ENCODE results near the gene BAK1. TPM values are rescaled to one million over a fixed set of nuclear protein-coding genes. Genes with fewer than 3 reads are reported as not detected.

Gene BAK1
- polyA plus RNA-seq, 1 experiment, result 24.5 TPM

GRCh38 chr6:33622456-33623431, 42.7 kb upstream of the BAK1 start:
- POLR2A ChIA-PET, result no interaction called here
- H3K4me3 ChIP-seq (ENCODE audit: low read depth, low read length), result peak overlapping the region; percentile 62

GRCh38 chr6:33621711-33622388, 41.8 kb upstream of the BAK1 start:
- TF ChIP-seq, protein P1, sequence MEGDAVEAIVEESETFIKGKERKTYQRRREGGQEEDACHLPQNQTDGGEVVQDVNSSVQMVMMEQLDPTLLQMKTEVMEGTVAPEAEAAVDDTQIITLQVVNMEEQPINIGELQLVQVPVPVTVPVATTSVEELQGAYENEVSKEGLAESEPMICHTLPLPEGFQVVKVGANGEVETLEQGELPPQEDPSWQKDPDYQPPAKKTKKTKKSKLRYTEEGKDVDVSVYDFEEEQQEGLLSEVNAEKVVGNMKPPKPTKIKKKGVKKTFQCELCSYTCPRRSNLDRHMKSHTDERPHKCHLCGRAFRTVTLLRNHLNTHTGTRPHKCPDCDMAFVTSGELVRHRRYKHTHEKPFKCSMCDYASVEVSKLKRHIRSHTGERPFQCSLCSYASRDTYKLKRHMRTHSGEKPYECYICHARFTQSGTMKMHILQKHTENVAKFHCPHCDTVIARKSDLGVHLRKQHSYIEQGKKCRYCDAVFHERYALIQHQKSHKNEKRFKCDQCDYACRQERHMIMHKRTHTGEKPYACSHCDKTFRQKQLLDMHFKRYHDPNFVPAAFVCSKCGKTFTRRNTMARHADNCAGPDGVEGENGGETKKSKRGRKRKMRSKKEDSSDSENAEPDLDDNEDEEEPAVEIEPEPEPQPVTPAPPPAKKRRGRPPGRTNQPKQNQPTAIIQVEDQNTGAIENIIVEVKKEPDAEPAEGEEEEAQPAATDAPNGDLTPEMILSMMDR (IDR thresholded peaks at IDR 0.05; ENCODE audit: insufficient read depth, low read depth, low read length), result no peak
- no peak for DNase-seq (ENCODE audit: low read depth)
- Histone ChIP-seq H3K4me3 (ENCODE audit: low read depth, low read length) (peak overlapping the region; percentile 62), H3K27me3 (ENCODE audit: control insufficient read depth, insufficient read depth, low read length) (no peaks in the 10 kb centered on the region), H3K36me3 (ENCODE audit: control insufficient read depth, insufficient read depth, low read length) (peaks cover 5% of the 10 kb centered on the region)
- CTCF ChIA-PET, result interaction anchor here (0.6 to 3.2 kb wide), 11 partner anchors 11 to 1054 kb away, joined by 3 to 14 read pairs (median 4); no protein-coding TSS in a partner anchor
- POLR2A ChIA-PET, result no interaction called here

More at GRCh38 chr6:33622456-33623431, 42.7 kb upstream of the BAK1 start:
- DNase-seq (ENCODE audit: low read depth), result no peak
- TF ChIP-seq, protein P1 (IDR thresholded peaks at IDR 0.05; ENCODE audit: insufficient read depth, low read depth, low read length), result no peak
- no peaks in the 10 kb centered on the region for H3K27me3 ChIP-seq (ENCODE audit: control insufficient read depth, insufficient read depth, low read length)
- CTCF ChIA-PET, result interaction anchor here (0.6 to 3.2 kb wide), 11 partner anchors 10 to 1054 kb away, joined by 3 to 14 read pairs (median 4); no protein-coding TSS in a partner anchor
- peaks cover 5% of the 10 kb centered on the region for H3K36me3 ChIP-seq (ENCODE audit: control insufficient read depth, insufficient read depth, low read length)

GRCh38 chr6:33620856-33621710, 41.0 kb upstream of the BAK1 start, which contains the start of gene ITPR3:
TSS of gene ITPR3 (plus strand) at chr6:33621322. CDS start at chr6:33621603, 281 bp downstream.
- CTCF ChIA-PET, result interaction anchor here (1.0 to 3.4 kb wide), 11 partner anchors 11 to 80 kb away, joined by 3 to 14 read pairs (median 7); no protein-coding TSS in a partner anchor
- Histone ChIP-seq H3K27me3 (ENCODE audit: control insufficient read depth, insufficient read depth, low read length) (no peaks in the 10 kb centered on the region), H3K36me3 (ENCODE audit: control insufficient read depth, insufficient read depth, low read length) (peaks cover 3% of the 10 kb centered on the region), H3K4me3 (ENCODE audit: low read depth, low read length) (peak within 1 kb of the TSS; percentile 62)
- POLR2A ChIA-PET, result interaction anchor here (0.6 kb wide), 1 partner anchor 151 kb away, joined by 5 read pairs; no protein-coding TSS in a partner anchor
- TF ChIP-seq, protein P1 (IDR thresholded peaks at IDR 0.05; ENCODE audit: insufficient read depth, low read depth, low read length), result no peak
- DNase-seq (ENCODE audit: low read depth), result no peak

GRCh38 chr6:33620158-33620855, 40.2 kb upstream of the BAK1 start:
- ChIA-PET POLR2A (interaction anchor here (0.6 kb wide), 1 partner anchor 151 kb away, joined by 5 read pairs; no protein-coding TSS in a partner anchor), CTCF (interaction anchor here (1.1 to 3.4 kb wide), 6 partner anchors 9 to 81 kb away, joined by 3 to 14 read pairs (median 10); no protein-coding TSS in a partner anchor)
- H3K36me3 ChIP-seq (ENCODE audit: control insufficient read depth, insufficient read depth, low read length), result peaks cover 3% of the 10 kb centered on the region
- H3K27me3 ChIP-seq (ENCODE audit: control insufficient read depth, insufficient read depth, low read length), result no peaks in the 10 kb centered on the region
- TF ChIP-seq, protein P1 (IDR thresholded peaks at IDR 0.05; ENCODE audit: insufficient read depth, low read depth, low read length), result 0 out of 2 replicates have a peak, but pooled peaks have one; percentile 10
- peak overlapping the region; percentile 62 for H3K4me3 ChIP-seq (ENCODE audit: low read depth, low read length)
- DNase-seq (ENCODE audit: low read depth), result no peak

Data from BJ (cell line).